HUES64 (cell line): ENCODE data around the gene GRP.

Experiments used
- H3K27ac ChIP-seq: 2 replicates; pipeline ENCODE4 v1.7.0; 2013; ENCODE audit warnings: low read depth, low read length, inconsistent platforms
- H3K27me3 ChIP-seq: 2 replicates; pipeline ENCODE4 v1.6.1; 2013; ENCODE audit warnings: mild to moderate bottlenecking, low read length; ENCODE audit not compliant: insufficient read depth
- H3K36me3 ChIP-seq: 2 replicates; pipeline ENCODE4 v1.6.1; 2013; ENCODE audit warnings: mild to moderate bottlenecking, low read length; ENCODE audit not compliant: insufficient read depth
- H3K4me1 ChIP-seq: 2 replicates; pipeline ENCODE4 v1.6.1; 2013; ENCODE audit warnings: mild to moderate bottlenecking, low read length, moderate library complexity; ENCODE audit not compliant: insufficient read depth
- H3K4me3 ChIP-seq: 2 replicates; pipeline ENCODE4 v1.5.1; 2013; ENCODE audit warnings: mild to moderate bottlenecking, low read length, moderate library complexity
- H3K9ac ChIP-seq: 2 replicates; pipeline ENCODE4 v1.6.1; 2013; ENCODE audit warnings: mild to moderate bottlenecking, low read depth, low read length
- H3K9me3 ChIP-seq: 2 replicates; pipeline ENCODE4 v1.6.1; 2013; ENCODE audit warnings: low read depth, low read length; ENCODE audit not compliant: insufficient read depth
- WGBS: fragments of 150-250, 120-280 bp; methylation state at CpG from one replicate; pipeline ENCODE4 v1.1.7; 2013; ENCODE audit warnings: missing lambda C conversion rate; 5-methylcytosine and 5-hydroxymethylcytosine counted together

GRP gene

GRCh38 chr18:59275406-59275949 lies 55.5 kb downstream of the GRP start:
- H3K4me1 ChIP-seq, result peaks cover 25% of the 10 kb centered on the region
- H3K9me3 ChIP-seq, result no peaks in the 10 kb centered on the region
- no peak overlapping the region for H3K27ac ChIP-seq
- no peak overlapping the region for H3K9ac ChIP-seq
- no peaks in the 10 kb centered on the region for H3K36me3 ChIP-seq
- WGBS, result 38% methylated on average over 6 of the region's 6 CpGs
- peaks cover 100% of the 10 kb centered on the region for H3K27me3 ChIP-seq
- H3K4me3 ChIP-seq, result no peak overlapping the region; the same call in 1 of the 2 replicates

GRCh38 chr18:59276047-59276446 lies 56.1 kb downstream of the GRP start:
- Histone ChIP-seq H3K9me3 (no peaks in the 10 kb centered on the region), H3K36me3 (no peaks in the 10 kb centered on the region), H3K4me3 (no peak overlapping the region; the same call in 1 of the 2 replicates), H3K9ac (no peak overlapping the region), H3K4me1 (peaks cover 20% of the 10 kb centered on the region), H3K27me3 (peaks cover 100% of the 10 kb centered on the region), H3K27ac (no peak overlapping the region)
- WGBS, result 14% methylated on average over 5 of the region's 5 CpGs

GRCh38 chr18:59278793-59279192 lies 58.8 kb downstream of the GRP start:
- H3K36me3 ChIP-seq, result no peaks in the 10 kb centered on the region
- H3K9ac ChIP-seq, result no peak overlapping the region
- 88% methylated on average over 4 of the region's 5 CpGs for WGBS
- H3K4me3 ChIP-seq, result no peak overlapping the region
- peaks cover 100% of the 10 kb centered on the region for H3K27me3 ChIP-seq
- no peak overlapping the region for H3K27ac ChIP-seq
- H3K4me1 ChIP-seq, result peaks cover 13% of the 10 kb centered on the region
- H3K9me3 ChIP-seq, result no peaks in the 10 kb centered on the region

GRCh38 chr18:59279193-59279592 lies 59.2 kb downstream of the GRP start:
- 80% methylated on average over 3 of the region's 3 CpGs for WGBS
- H3K4me3 ChIP-seq, result no peak overlapping the region
- peaks cover 13% of the 10 kb centered on the region for H3K4me1 ChIP-seq
- no peak overlapping the region for H3K27ac ChIP-seq
- no peaks in the 10 kb centered on the region for H3K36me3 ChIP-seq
- H3K9ac ChIP-seq, result no peak overlapping the region
- peaks cover 100% of the 10 kb centered on the region for H3K27me3 ChIP-seq
- no peaks in the 10 kb centered on the region for H3K9me3 ChIP-seq

GRCh38 chr18:59279722-59280121 lies 59.8 kb downstream of the GRP start:
- Histone ChIP-seq H3K9ac (no peak overlapping the region), H3K36me3 (no peaks in the 10 kb centered on the region), H3K4me1 (peaks cover 13% of the 10 kb centered on the region), H3K27me3 (peaks cover 100% of the 10 kb centered on the region), H3K9me3 (no peaks in the 10 kb centered on the region), H3K27ac (no peak overlapping the region), H3K4me3 (no peak overlapping the region)
- 76% methylated on average over 1 of the region's 1 CpG for WGBS
